Liver (tissue), 9 donors: ENCODE results near the gene BCORL1. TPM values are rescaled to one million over a fixed set of nuclear protein-coding genes. Genes with fewer than 3 reads are reported as not detected.

ENCODE experiments used
- DNase-seq: peaks from one replicate; pipeline ENCODE4 v3.0.0-alpha.2; 2017; ENCODE audit warnings: low spot score
- H3K27ac ChIP-seq, 2 donors: one replicate each; pipeline ENCODE4 v1.7.0; 2013; ENCODE audit warnings: inconsistent platforms in 2 of 2, low read length in 2 of 2, control low read depth in 1 of 2, low read depth in 1 of 2, mild to moderate bottlenecking in 1 of 2
- H3K27me3 ChIP-seq, 4 donors: one replicate each; pipeline versions ENCODE4 v1.6.1 to v1.7.0; 2013; ENCODE audit warnings: low read length in 3 of 4, inconsistent platforms in 1 of 4, mild to moderate bottlenecking in 1 of 4, moderate library complexity in 1 of 4; ENCODE audit not compliant: control insufficient read depth in 4 of 4, insufficient read depth in 4 of 4
- H3K36me3 ChIP-seq, 4 donors: one replicate each; pipeline versions ENCODE4 v1.6.1 to v1.7.0; 2013; ENCODE audit warnings: low read length in 3 of 4, mild to moderate bottlenecking in 3 of 4, low read depth in 1 of 4, moderate library complexity in 1 of 4; ENCODE audit not compliant: control insufficient read depth in 4 of 4, insufficient read depth in 3 of 4
- H3K4me1 ChIP-seq, 4 donors: one replicate each; pipeline versions ENCODE4 v1.6.1 to v1.7.0; 2013; ENCODE audit warnings: low read length in 3 of 4, mild to moderate bottlenecking in 3 of 4, moderate library complexity in 1 of 4; ENCODE audit not compliant: control insufficient read depth in 4 of 4, insufficient read depth in 4 of 4
- H3K4me3 ChIP-seq, 3 donors: one replicate each; pipeline versions ENCODE4 v1.6.1 to v1.7.0; 2013; ENCODE audit warnings: low read length in 3 of 3, control low read depth in 1 of 3, low read depth in 1 of 3, mild to moderate bottlenecking in 1 of 3
- H3K9ac ChIP-seq, 2 donors: one replicate each; pipeline ENCODE4 v1.7.0; 2013; ENCODE audit warnings: low read length in 2 of 2, mild to moderate bottlenecking in 2 of 2, moderate library complexity in 2 of 2, control low read depth in 1 of 2, low read depth in 1 of 2
- H3K9me3 ChIP-seq, 4 donors: one replicate each; pipeline versions ENCODE4 v1.6.1 to v1.7.0; 2013; ENCODE audit warnings: low read length in 3 of 4; ENCODE audit not compliant: control insufficient read depth in 4 of 4
- ATF3 ChIP-seq: IDR thresholded peaks from 2 replicates; pipeline ENCODE4 v1.6.1; 2016; ENCODE audit warnings: antibody characterized with exemption
- CTCF ChIP-seq: fragments of 150-350 bp; IDR thresholded peaks from 2 replicates; pipeline ENCODE4 v1.5.1; 2017; ENCODE audit warnings: improper control_type of control experiment, low read depth, low read length; ENCODE audit not compliant: missing input control
- EGR1 ChIP-seq, 2 donors: IDR thresholded peaks; 2 replicates each; pipeline ENCODE4 v1.6.1; 2016 to 2018; ENCODE audit warnings: antibody characterized with exemption in 2 of 2, low read depth in 2 of 2
- FOXA1 ChIP-seq: IDR thresholded peaks from 2 replicates; pipeline ENCODE4 v1.6.1; 2016; ENCODE audit warnings: antibody characterized with exemption
- FOXA2 ChIP-seq: IDR thresholded peaks from 2 replicates; pipeline ENCODE4 v1.6.1; 2016; ENCODE audit warnings: antibody characterized with exemption
- GABPA ChIP-seq, 2 donors: IDR thresholded peaks in 1 of 2; conservative IDR thresholded peaks in 1 of 2; 2 replicates each; pipeline ENCODE4 v1.6.1; 2016; ENCODE audit warnings: antibody characterized with exemption in 2 of 2, mild to moderate bottlenecking in 1 of 2, moderate library complexity in 1 of 2
- HNF4A ChIP-seq, 2 donors: conservative IDR thresholded peaks; 2 replicates each; pipeline ENCODE4 v1.6.1; 2016; ENCODE audit warnings: antibody characterized with exemption in 2 of 2, mild to moderate bottlenecking in 2 of 2
- HNF4G ChIP-seq: IDR thresholded peaks from 2 replicates; pipeline ENCODE4 v1.6.1; 2016; ENCODE audit warnings: antibody characterized with exemption
- JUND ChIP-seq, 2 donors: IDR thresholded peaks; 2 replicates each; pipeline ENCODE4 v1.6.1; 2016; ENCODE audit warnings: antibody characterized with exemption in 2 of 2
- MAX ChIP-seq: IDR thresholded peaks from 2 replicates; pipeline ENCODE4 v1.6.1; 2016; ENCODE audit warnings: antibody characterized with exemption
- NR2F2 ChIP-seq: IDR thresholded peaks from 2 replicates; pipeline ENCODE4 v1.6.1; 2016; ENCODE audit warnings: antibody characterized with exemption
- RAD21 ChIP-seq, 2 donors: IDR thresholded peaks; 2 replicates each; pipeline ENCODE4 v1.6.1; 2016; ENCODE audit warnings: antibody characterized with exemption in 2 of 2, mild to moderate bottlenecking in 2 of 2
- REST ChIP-seq: IDR thresholded peaks from 2 replicates; pipeline ENCODE4 v1.6.1; 2016; ENCODE audit warnings: antibody characterized with exemption, mild to moderate bottlenecking
- RXRA ChIP-seq, 2 donors: IDR thresholded peaks; 2 replicates each; pipeline ENCODE4 v1.6.1; 2017 to 2018; ENCODE audit warnings: antibody characterized with exemption in 2 of 2, mild to moderate bottlenecking in 1 of 2
- SP1 ChIP-seq: IDR thresholded peaks from 2 replicates; pipeline ENCODE4 v1.6.1; 2018; ENCODE audit warnings: antibody characterized with exemption, mild to moderate bottlenecking
- TAF1 ChIP-seq: conservative IDR thresholded peaks from 2 replicates; pipeline ENCODE4 v1.6.1; 2016; ENCODE audit warnings: antibody characterized with exemption, mild to moderate bottlenecking
- YY1 ChIP-seq: IDR thresholded peaks from 2 replicates; pipeline ENCODE4 v1.6.1; 2016; ENCODE audit warnings: antibody characterized with exemption, mild to moderate bottlenecking
- ZBTB33 ChIP-seq: IDR thresholded peaks from 2 replicates; pipeline ENCODE4 v1.6.1; 2016; ENCODE audit warnings: antibody characterized with exemption
- WGBS: extraction: QIAGEN DNeasy Blood & Tissue Kit; methylation state at CpG from one replicate; pipeline ENCODE4 v1.1.7; 2013; 5-methylcytosine and 5-hydroxymethylcytosine counted together
- polyA plus RNA-seq, 2 donors: library from polyadenylated mRNA; stranded (reverse) in 1 of 2; unstranded in 1 of 2; fragments of 200-250 nt in 1 of 2; fragments of >200 nt in 1 of 2; fragmentation: Nextera tagmentation in 1 of 2; extraction: Ambion mirVana in 1 of 2; gene quantifications; one replicate each; pipeline versions ENCODE4 v1.2.1 to v1.2.3, GENCODE V29; 2013 to 2015
- total RNA-seq, 2 donors: library from RNA; depleted of rRNA; stranded (reverse); fragments of >200 nt; gene quantifications; one replicate each; pipeline ENCODE4 v1.2.3, GENCODE V29; 2014
- donor health status: healthy.
- donor health status: healthy.
- donor health status: healthy.
- donor health status: healthy.
- donor health status: healthy.

The BCORL1 gene
- total and polyA plus RNA-seq, 4 donors, result 1.7 to 5.3 (median 2.1) TPM

GRCh38 chrX:129968968-129969367 lies 13.5 kb upstream of the BCORL1 start:
- no peaks in the 10 kb centered on the region for H3K4me1 ChIP-seq
- H3K9ac ChIP-seq, result no peak overlapping the region
- H3K27me3 ChIP-seq, result no peaks in the 10 kb centered on the region
- H3K9me3 ChIP-seq, result no peaks in the 10 kb centered on the region
- TF ChIP-seq ZBTB33, result no peak
- TF ChIP-seq GABPA (IDR thresholded peaks at IDR 0.05 in 1 of 2, conservative IDR thresholded peaks at IDR 0.05 in 1 of 2), result no peak
- no peak for TF ChIP-seq EGR1 (IDR thresholded peaks at IDR 0.05; ENCODE audit: low read depth in 2 of 2)
- TF ChIP-seq HNF4G, result no peak
- no peak for TF ChIP-seq HNF4A (conservative IDR thresholded peaks at IDR 0.05)
- no peak for TF ChIP-seq JUND (IDR thresholded peaks at IDR 0.05)
- no peak for TF ChIP-seq REST
- no peak for TF ChIP-seq FOXA2
- no peak for TF ChIP-seq TAF1
- no peak for TF ChIP-seq RAD21 (IDR thresholded peaks at IDR 0.05)
- TF ChIP-seq YY1, result no peak
- no peak for TF ChIP-seq FOXA1
- no peak for TF ChIP-seq CTCF
- no peak for TF ChIP-seq NR2F2
- TF ChIP-seq MAX, result no peak
- TF ChIP-seq RXRA (IDR thresholded peaks at IDR 0.05), result no peak
- TF ChIP-seq SP1, result no peak
- no peak for DNase-seq
- H3K4me3 ChIP-seq, result no peak overlapping the region
- H3K36me3 ChIP-seq, result no peaks in the 10 kb centered on the region
- WGBS, result 88% methylated on average over 3 of the region's 3 CpGs
- H3K27ac ChIP-seq, result no peak overlapping the region

- WGBS, result 87% methylated on average over 5 of the region's 5 CpGs
- TF ChIP-seq SP1, result no peak
- no peak for TF ChIP-seq ZBTB33
- TF ChIP-seq ATF3, result no peak
- TF ChIP-seq FOXA2, result no peak
- TF ChIP-seq YY1, result no peak
- TF ChIP-seq HNF4A (conservative IDR thresholded peaks at IDR 0.05), result no peak
- no peak for TF ChIP-seq MAX
- TF ChIP-seq CTCF, result no peak
- TF ChIP-seq TAF1, result no peak
- Histone ChIP-seq H3K27ac (no peak overlapping the region), H3K4me3 (no peak overlapping the region), H3K4me1 (peaks cover 0 to 5% (median 4%) of the 10 kb centered on the region in 4 donors), H3K9ac (no peak overlapping the region), H3K9me3 (no peaks in the 10 kb centered on the region), H3K36me3 (no peaks in the 10 kb centered on the region), H3K27me3 (no peaks in the 10 kb centered on the region)
- DNase-seq, result no peak
Measured at GRCh38 chrX:129976441-129976840, 6.0 kb upstream of the BCORL1 start.
